ENCODE data around the gene ATP23.

The ATP23 gene

GRCh38 chr12:57907281-57907680 lies 34.1 kb upstream of the ATP23 start:
- DNase-seq: no peak

GRCh38 chr12:57908511-57908910 lies 32.9 kb upstream of the ATP23 start:
- DNase-seq: no peak

- no peak for DNase-seq
Measured at GRCh38 chr12:57909056-57909455, 32.3 kb upstream of the ATP23 start.

- DNase-seq: no peak
Measured at GRCh38 chr12:57909611-57910010, 31.8 kb upstream of the ATP23 start.

GRCh38 chr12:57918147-57918546 lies 23.2 kb upstream of the ATP23 start:
- no peak for DNase-seq

GRCh38 chr12:57927086-57927485 lies 14.3 kb upstream of the ATP23 start:
- DNase-seq: no peak

- DNase-seq: no peak
Measured at GRCh38 chr12:57929092-57929830, 12.1 kb upstream of the ATP23 start.

GRCh38 chr12:57934819-57935218 lies 6.5 kb upstream of the ATP23 start:
- no peak for DNase-seq

- DNase-seq: no peak
Measured at GRCh38 chr12:57935331-57935730, 6.0 kb upstream of the ATP23 start.

GRCh38 chr12:57935839-57936512 lies 5.4 kb upstream of the ATP23 start:
- peak; percentile 27 to 95 (median 83) for DNase-seq

- DNase-seq: no peak
Measured at GRCh38 chr12:57936513-57936883, 4.9 kb upstream of the ATP23 start.

- DNase-seq: no peak
Measured at GRCh38 chr12:57939291-57939690, 2.1 kb upstream of the ATP23 start.

GRCh38 chr12:57940052-57940914 lies 1.1 kb upstream of the ATP23 start:
- DNase-seq: no peak

GRCh38 chr12:57940915-57941164 lies 527 bp upstream of the ATP23 start:
- DNase-seq: no peak

GRCh38 chr12:57943438-57944080 lies 2.2 kb downstream of the ATP23 start:
- DNase-seq: no peak

GRCh38 chr12:57944313-57945023 lies 3.1 kb downstream of the ATP23 start:
- no peak for DNase-seq

GRCh38 chr12:57952766-57953165 lies 11.4 kb downstream of the ATP23 start:
- no peak for DNase-seq

GRCh38 chr12:57954768-57955167 lies 13.4 kb downstream of the ATP23 start:
- DNase-seq: no peak

- DNase-seq: no peak
Measured at GRCh38 chr12:57958061-57958657, 16.8 kb downstream of the ATP23 start.

GRCh38 chr12:57964421-57964820 lies 23.1 kb downstream of the ATP23 start:
- no peak for DNase-seq

GRCh38 chr12:57965766-57966165 lies 24.4 kb downstream of the ATP23 start:
- no peak for DNase-seq
